Endothelial cell of umbilical vein (primary cell): ENCODE measurements around the gene EGLN1. TPM values are rescaled to one million over a fixed set of nuclear protein-coding genes. Genes with fewer than 3 reads are reported as not detected.

Source experiments
- BruUV-seq: library from RNA; stranded (reverse); fragments of 400-500 nt; replicated peaks from 2 replicates; lab custom pipeline; 2021; lab: Mats Ljungman, UMichigan
- CTCF ChIA-PET: fragments of 300-600, 350-600 bp; sonication (Branson Sonifier 250); formaldehyde crosslinking; loops from one replicate; lab custom pipeline; 2021; ENCODE audit warnings: antibody characterized with exemption, inconsistent platforms; lab: Charles Lee
- POLR2A ChIA-PET: fragments of 300-600, 350-600 bp; sonication (Branson Sonifier 250); formaldehyde crosslinking; loops from one replicate; lab custom pipeline; 2021; ENCODE audit warnings: antibody characterized with exemption, inconsistent platforms; lab: Charles Lee
- DNase-seq: peaks from one replicate; pipeline ENCODE4 v3.0.0-alpha.2; 2011; ENCODE audit warnings: low read depth, low spot score
- FAIRE-seq: peaks from 2 replicates; lab custom pipeline; 2011; peaks lifted over from hg19 to GRCh38; lab: Jason Lieb, UNC
- H2AFZ ChIP-seq: 2 replicates; pipeline ENCODE4 v1.6.0; 2012; ENCODE audit warnings: low read depth, low read length, control low read depth, inconsistent platforms
- H3K27ac ChIP-seq: 2 replicates; pipeline ENCODE4 v1.5.1; 2011; ENCODE audit warnings: low read depth, mild to moderate bottlenecking, control low read depth, low read length, moderate library complexity; ENCODE audit not compliant: insufficient read depth
- H3K27me3 ChIP-seq, 2 experiments: 2 replicates each; pipeline versions ENCODE4 v1.6.0 to v1.6.1; 2011; ENCODE audit warnings: low read length in 2 of 2, mixed read lengths in 1 of 2; ENCODE audit not compliant: control insufficient read depth in 2 of 2, insufficient read depth in 2 of 2
- H3K36me3 ChIP-seq, 2 experiments: 2 replicates in 1 of 2; 3 replicates in 1 of 2; pipeline ENCODE4 v1.5.1; 2011; ENCODE audit warnings: low read length in 2 of 2, mild to moderate bottlenecking in 1 of 2, moderate library complexity in 1 of 2; ENCODE audit not compliant: control insufficient read depth in 2 of 2, insufficient read depth in 2 of 2; ENCODE audit errors: extremely low read depth in 1 of 2
- H3K4me1 ChIP-seq: 3 replicates; pipeline ENCODE4 v1.5.1; 2011; ENCODE audit warnings: mild to moderate bottlenecking, low read length; ENCODE audit not compliant: control insufficient read depth, insufficient read depth; ENCODE audit errors: extremely low read depth
- H3K4me2 ChIP-seq: 2 replicates; pipeline ENCODE4 v1.6.1; 2011; ENCODE audit warnings: low read length, control low read depth, mixed read lengths; ENCODE audit not compliant: insufficient read depth
- H3K4me3 ChIP-seq, 3 experiments: fragments of 200-600 bp in 1 of 3; sonication (generic), shearing (Covaris generic) in 1 of 3; replicated peaks in 1 of 3; 2 replicates each; pipeline ENCODE4 v1.5.1; 2011 to 2016; ENCODE audit warnings: control low read depth in 3 of 3, low read length in 3 of 3, mild to moderate bottlenecking in 2 of 3, inconsistent platforms in 1 of 3, low read depth in 1 of 3, moderate library complexity in 1 of 3; ENCODE audit not compliant: insufficient read depth in 1 of 3
- H3K79me2 ChIP-seq: 2 replicates; pipeline ENCODE4 v1.6.0; 2012; ENCODE audit warnings: low read length, inconsistent platforms; ENCODE audit not compliant: control insufficient read depth, insufficient read depth
- H3K9ac ChIP-seq: replicated peaks from 2 replicates; pipeline ENCODE3; 2011; ENCODE audit warnings: low read length, control low read depth; ENCODE audit not compliant: insufficient read depth; ENCODE audit errors: extremely low read depth
- H3K9me1 ChIP-seq: replicated peaks from 3 replicates; pipeline ENCODE4 v1.6.0; 2011; ENCODE audit warnings: mild to moderate bottlenecking, low read length; ENCODE audit not compliant: control insufficient read depth, insufficient read depth; ENCODE audit errors: extremely low read depth
- H3K9me3 ChIP-seq: replicated peaks from 2 replicates; pipeline ENCODE4 v1.5.1; 2012; ENCODE audit warnings: low read length, inconsistent platforms; ENCODE audit not compliant: control insufficient read depth, insufficient read depth
- H4K20me1 ChIP-seq: replicated peaks from 2 replicates; pipeline ENCODE3; 2011; ENCODE audit warnings: mild to moderate bottlenecking, low read length; ENCODE audit not compliant: control insufficient read depth, insufficient read depth; ENCODE audit errors: extremely low read depth
- CTCF ChIP-seq, 2 donors: IDR thresholded peaks; 1 replicate in 1 of 2; 2 replicates in 1 of 2; pipeline ENCODE4 v1.5.1; 2011; ENCODE audit warnings: low read length in 2 of 2, mild to moderate bottlenecking in 2 of 2, moderate library complexity in 2 of 2, control low read depth in 1 of 2, inconsistent platforms in 1 of 2, low read depth in 1 of 2; ENCODE audit not compliant: insufficient read depth in 1 of 2; ENCODE audit errors: extremely low read depth in 1 of 2
- EZH2 ChIP-seq: IDR thresholded peaks from 2 replicates; pipeline ENCODE4 v1.6.1; 2012; ENCODE audit warnings: borderline replicate concordance, low read depth, mild to moderate bottlenecking, moderate library complexity, low read length, inconsistent platforms; ENCODE audit not compliant: severe bottlenecking
- FOS ChIP-seq: IDR thresholded peaks from 2 replicates; pipeline ENCODE4 v1.6.1; 2011; ENCODE audit warnings: mild to moderate bottlenecking, low read length, moderate library complexity, borderline replicate concordance; ENCODE audit not compliant: insufficient read depth
- GATA2 ChIP-seq: IDR thresholded peaks from 2 replicates; pipeline ENCODE4 v1.7.0; 2011; ENCODE audit warnings: low read depth, mild to moderate bottlenecking, moderate library complexity, mixed read lengths, low read length; ENCODE audit not compliant: insufficient read length, insufficient read depth
- JUN ChIP-seq: IDR thresholded peaks from 2 replicates; pipeline ENCODE4 v1.6.1; 2011; ENCODE audit warnings: borderline replicate concordance, low read depth; ENCODE audit not compliant: insufficient read length, insufficient read depth
- MAX ChIP-seq: IDR thresholded peaks from 2 replicates; pipeline ENCODE4 v1.6.1; 2011; ENCODE audit not compliant: insufficient read depth, insufficient read length
- MYC ChIP-seq: IDR thresholded peaks from one replicate; pipeline ENCODE4 v1.6.1; 2011; ENCODE audit warnings: mild to moderate bottlenecking, low read depth, low read length
- POLR2A ChIP-seq: IDR thresholded peaks from 2 replicates; pipeline ENCODE4 v1.6.1; 2012; ENCODE audit warnings: low read depth, mild to moderate bottlenecking, control low read depth, low read length
- POLR2AphosphoS5 ChIP-seq: IDR thresholded peaks from 2 replicates; pipeline ENCODE4 v1.6.1; 2012; ENCODE audit warnings: low read depth, mild to moderate bottlenecking, control low read depth, low read length, moderate library complexity; ENCODE audit not compliant: insufficient read depth
- dilution Hi-C: fragments of 300-500 bp; cut with MboI; formaldehyde crosslinking; loops from one replicate; pipeline ENCODE4 v1.15.0; 2019; ENCODE audit warnings: low sequenced_read_pairs; ENCODE audit not compliant: extremely low pct_ligation_motif_present
- intact Hi-C: fragments of 100-400 bp; cut with micrococcal nuclease; formaldehyde crosslinking; loops from one replicate; pipeline ENCODE4 v1.10.0; 2022
- polyA plus RNA-seq, 4 experiments: library from polyadenylated mRNA; depleted of rRNA in 3 of 4; stranded (reverse) in 3 of 4; unstranded in 1 of 4; fragments of >200 nt; gene quantifications; 2 replicates each; pipeline versions ENCODE4 v1.2.1 to v1.2.3, GENCODE V29; 2011 to 2012; ENCODE audit warnings: missing spikeins in 1 of 4
- total RNA-seq: library from RNA; stranded (reverse); gene quantifications from 2 replicates; pipeline ENCODE4 v1.2.3, GENCODE V29; 2021

Gene EGLN1
- total and polyA plus RNA-seq, 2 donors (not counting 3 experiments of a cell fraction or from before 2014, with no cell fraction given) = 13.7 to 38.1 TPM

DNA sequence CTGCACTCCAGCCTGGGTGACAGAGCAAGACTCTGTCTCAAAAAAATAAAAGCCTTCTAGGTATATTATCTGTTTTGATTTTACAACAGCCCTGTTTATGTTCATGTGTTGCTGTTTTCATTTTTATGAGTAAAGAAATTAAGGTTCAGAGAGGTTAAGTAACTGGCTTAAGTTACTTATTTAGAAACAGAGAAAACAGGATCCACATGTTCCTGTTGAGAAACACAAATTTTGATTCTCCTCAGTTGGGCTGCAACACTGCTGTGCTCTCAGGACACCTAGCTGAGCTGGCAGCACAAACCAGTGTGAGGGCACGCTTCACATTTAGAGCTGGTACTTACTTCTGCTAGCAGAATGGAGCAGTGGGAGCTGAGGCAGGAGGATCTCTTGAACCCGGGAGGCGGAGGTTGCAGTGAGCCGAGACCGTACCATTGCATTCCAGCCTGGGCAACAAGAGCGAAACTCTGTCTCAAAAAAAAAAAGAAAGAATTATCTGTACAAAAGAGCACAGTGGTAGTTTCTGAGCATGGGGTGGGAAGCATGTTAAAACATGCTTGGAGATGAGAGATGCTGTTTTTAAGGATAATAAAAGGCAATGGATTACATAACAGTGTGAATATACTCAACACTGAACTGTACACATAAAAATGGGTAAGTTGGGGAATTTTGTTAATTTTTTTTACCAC lies 81.6 kb downstream of the EGLN1 start:
- FAIRE-seq (no peak), DNase-seq (no peak)
- Histone ChIP-seq H3K9ac (no peak overlapping the region), H3K4me1 (peaks cover 23% of the 10 kb centered on the region), H3K4me3 (no peak overlapping the region), H3K9me3 (no peaks in the 10 kb centered on the region), H3K4me2 (no peak overlapping the region), H2AFZ (no peak overlapping the region), H4K20me1 (no peaks in the 10 kb centered on the region), H3K79me2 (peaks cover 43% of the 10 kb centered on the region), H3K27me3 (no peaks in the 10 kb centered on the region), H3K36me3 (peaks cover 2 to 3% of the 10 kb centered on the region in 2 experiments), H3K9me1 (no peaks in the 10 kb centered on the region), H3K27ac (no peak overlapping the region)
- dilution Hi-C loops = no loop called here
- intact Hi-C loops = no loop called here
- CTCF ChIA-PET = interaction anchor here (1.2 to 2.2 kb wide), 3 partner anchors 9 to 244 kb away, joined by 3 to 7 read pairs (median 4); no protein-coding TSS in a partner anchor
- POLR2A ChIA-PET = no interaction called here
- TF ChIP-seq MYC (no peak), MAX (no peak), POLR2AphosphoS5 (no peak), GATA2 (no peak), POLR2A (no peak), CTCF (IDR thresholded peaks at IDR 0.05; ENCODE audit: extremely low read depth in 1 of 2, insufficient read depth in 1 of 2, low read depth in 1 of 2, low read length in 2 of 2) (no peak), JUN (no peak), FOS (no peak), EZH2 (no peak)
- BruUV-seq = no TSS peak
